Breast epithelium (tissue), 3 donors: ENCODE data around the gene MRGPRG.

Experiments used
- POLR2A ChIP-seq: fragments of 450-650 bp; IDR thresholded peaks from one replicate; pipeline ENCODE4 v1.6.1; 2016; ENCODE audit warnings: antibody characterized with exemption, mild to moderate bottlenecking, moderate library complexity
- POLR2AphosphoS5 ChIP-seq, 3 donors: sonication (generic); formaldehyde crosslinking; IDR thresholded peaks; one replicate each; pipeline ENCODE4 v1.6.1; 2017; ENCODE audit warnings: antibody characterized with exemption in 3 of 3
- TF ChIP-seq, protein P1 (sequence below), 3 donors: fragments of 450-650 bp; IDR thresholded peaks; one replicate each; pipeline ENCODE4 v1.5.1; 2016 to 2017; ENCODE audit warnings: antibody characterized with exemption in 3 of 3, mild to moderate bottlenecking in 3 of 3, moderate library complexity in 3 of 3

DNA sequence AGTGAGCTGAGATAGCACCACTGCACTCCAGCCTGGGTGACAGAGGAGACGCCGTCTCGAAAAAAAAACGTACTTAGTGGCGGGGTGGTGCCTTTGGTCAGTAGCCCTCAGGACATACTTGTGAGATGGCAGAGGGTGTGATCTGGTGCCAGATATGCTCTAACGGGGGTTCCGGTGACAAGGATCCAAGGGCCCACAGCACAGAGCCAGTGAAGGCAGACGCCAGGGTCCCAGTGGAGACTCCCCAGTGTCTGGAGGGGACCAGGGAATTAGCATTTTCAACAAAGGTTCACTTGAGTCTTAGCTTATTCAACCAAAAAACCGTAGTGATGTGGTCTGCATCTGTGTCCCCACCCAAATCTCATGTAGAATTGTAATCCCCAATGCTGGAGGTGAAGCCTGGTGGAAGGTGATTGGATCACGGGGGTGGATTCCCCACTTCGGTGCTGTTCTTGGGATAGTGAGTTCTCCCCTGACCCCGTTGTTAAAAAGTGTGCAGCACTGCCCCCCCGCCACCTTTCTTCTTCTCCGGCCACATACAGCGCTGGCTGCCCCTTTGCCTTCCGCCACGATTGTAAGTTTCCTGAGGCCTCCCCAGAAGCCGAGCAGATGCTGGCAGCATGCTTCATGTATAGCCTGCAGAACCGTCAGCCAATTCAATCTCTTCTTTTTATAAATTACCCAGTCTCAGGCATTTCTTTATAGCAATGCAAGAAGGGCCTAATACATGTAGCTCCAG lies 26.9 kb downstream of the MRGPRG start:
- TF ChIP-seq, protein P1, sequence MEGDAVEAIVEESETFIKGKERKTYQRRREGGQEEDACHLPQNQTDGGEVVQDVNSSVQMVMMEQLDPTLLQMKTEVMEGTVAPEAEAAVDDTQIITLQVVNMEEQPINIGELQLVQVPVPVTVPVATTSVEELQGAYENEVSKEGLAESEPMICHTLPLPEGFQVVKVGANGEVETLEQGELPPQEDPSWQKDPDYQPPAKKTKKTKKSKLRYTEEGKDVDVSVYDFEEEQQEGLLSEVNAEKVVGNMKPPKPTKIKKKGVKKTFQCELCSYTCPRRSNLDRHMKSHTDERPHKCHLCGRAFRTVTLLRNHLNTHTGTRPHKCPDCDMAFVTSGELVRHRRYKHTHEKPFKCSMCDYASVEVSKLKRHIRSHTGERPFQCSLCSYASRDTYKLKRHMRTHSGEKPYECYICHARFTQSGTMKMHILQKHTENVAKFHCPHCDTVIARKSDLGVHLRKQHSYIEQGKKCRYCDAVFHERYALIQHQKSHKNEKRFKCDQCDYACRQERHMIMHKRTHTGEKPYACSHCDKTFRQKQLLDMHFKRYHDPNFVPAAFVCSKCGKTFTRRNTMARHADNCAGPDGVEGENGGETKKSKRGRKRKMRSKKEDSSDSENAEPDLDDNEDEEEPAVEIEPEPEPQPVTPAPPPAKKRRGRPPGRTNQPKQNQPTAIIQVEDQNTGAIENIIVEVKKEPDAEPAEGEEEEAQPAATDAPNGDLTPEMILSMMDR (IDR thresholded peaks at IDR 0.05): no peak
- TF ChIP-seq POLR2A (no peak), POLR2AphosphoS5 (IDR thresholded peaks at IDR 0.05) (no peak)
